Measurements from ENCODE around the gene SMPD3.

GRCh38 chr16:68426347-68426652, 22.0 kb downstream of the SMPD3 start:
- no peak for TF ChIP-seq CTCF (IDR thresholded peaks at IDR 0.05)
- TF ChIP-seq POLR2A (IDR thresholded peaks at IDR 0.05), result no peak
